Fibroblast of the aortic adventitia (primary cell): ENCODE data around the gene FOXA2. TPM values are rescaled to one million over a fixed set of nuclear protein-coding genes. Genes with fewer than 3 reads are reported as not detected.

Source experiments
- DNase-seq: peaks from one replicate; pipeline ENCODE4 v3.0.0-alpha.2; 2010; ENCODE audit warnings: low read depth
- H3K4me3 ChIP-seq: 2 replicates; pipeline ENCODE4 v1.5.1; 2011; ENCODE audit warnings: low read depth, mild to moderate bottlenecking, control low read depth, low read length, moderate library complexity
- CTCF ChIP-seq: IDR thresholded peaks from 2 replicates; pipeline ENCODE4 v1.5.1; 2011; ENCODE audit warnings: mild to moderate bottlenecking, low read length, control low read depth, inconsistent platforms; ENCODE audit not compliant: insufficient read depth
- total RNA-seq: library from RNA; depleted of rRNA; stranded (reverse); fragments of >200 nt; gene quantifications from 2 replicates; pipeline ENCODE4 v1.2.3, GENCODE V29; 2012; ENCODE audit warnings: low replicate concordance

FOXA2 gene
- not detected in 2 replicates for total RNA-seq

GRCh38 chr20:22584522-22584921 is at the start of gene FOXA2:
FOXA2 (minus strand) TSS chr20:22584572; CDS start chr20:22584278, 294 bp downstream.
- no peak for TF ChIP-seq CTCF
- DNase-seq, result no peak
- H3K4me3 ChIP-seq, result peak within 1 kb of the TSS; percentile 44

DNA sequence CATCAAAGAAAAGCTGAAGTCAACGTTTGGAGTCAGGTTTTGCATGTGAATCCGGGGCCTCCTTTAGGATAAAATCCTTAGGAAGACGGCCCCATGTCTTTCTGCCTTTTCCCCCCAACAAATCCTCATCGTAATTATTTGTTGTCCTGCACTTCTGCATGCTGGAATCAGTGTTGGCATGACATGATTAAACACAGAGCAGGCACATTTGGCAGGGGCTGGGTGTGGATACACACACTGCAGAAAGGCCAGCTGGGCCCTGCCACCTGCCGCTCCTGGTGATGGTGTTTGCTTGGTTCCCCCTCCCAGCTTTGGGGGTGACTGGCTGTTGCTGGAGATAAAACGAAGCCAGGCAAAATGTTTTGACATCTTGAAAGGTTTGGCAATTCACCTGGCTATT is 46.3 kb upstream of the FOXA2 start:
- H3K4me3 ChIP-seq, result no peak overlapping the region
- no peak for TF ChIP-seq CTCF
- no peak for DNase-seq

DNA sequence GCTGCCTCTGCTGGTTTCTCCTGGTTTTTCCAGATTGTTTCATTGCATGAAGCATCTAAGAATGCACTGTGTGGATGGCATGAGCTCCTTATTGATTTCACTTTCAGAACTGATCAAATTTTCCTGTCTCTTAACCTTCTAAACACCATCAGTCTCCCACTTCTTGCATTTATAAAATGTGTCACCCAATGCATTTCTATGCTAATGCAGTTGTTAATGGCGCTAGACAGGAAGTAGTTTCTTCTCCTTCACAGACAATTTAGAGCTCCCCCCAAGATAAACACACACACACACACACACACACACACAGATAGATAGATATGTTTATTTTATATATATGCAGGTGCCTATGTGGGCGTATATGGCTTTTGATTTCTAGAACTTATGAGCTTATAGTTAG is 45.6 kb upstream of the FOXA2 start:
- DNase-seq, result no peak
- no peak for TF ChIP-seq CTCF
- H3K4me3 ChIP-seq, result no peak overlapping the region

DNA sequence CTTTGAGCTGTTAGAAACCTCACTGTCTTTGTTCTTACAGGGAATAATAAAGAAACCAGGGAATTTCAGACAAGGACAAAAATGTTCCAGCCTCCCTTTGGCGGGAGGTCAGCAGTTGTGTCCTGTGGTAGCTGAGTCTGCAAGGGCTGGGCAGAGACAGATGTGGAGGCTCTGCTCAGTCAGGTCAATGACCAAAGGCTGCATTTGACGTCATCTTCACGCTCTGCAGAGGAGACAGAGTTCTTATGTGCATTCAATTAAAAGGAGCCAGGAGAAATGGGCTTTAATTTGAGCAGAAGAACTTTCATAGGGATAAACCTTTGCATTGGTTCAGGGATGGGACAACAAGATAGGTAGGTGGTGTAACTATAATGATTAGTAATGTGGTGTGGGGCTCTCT is 45.1 kb upstream of the FOXA2 start:
- H3K4me3 ChIP-seq, result no peak overlapping the region
- TF ChIP-seq CTCF, result no peak
- no peak for DNase-seq

DNA sequence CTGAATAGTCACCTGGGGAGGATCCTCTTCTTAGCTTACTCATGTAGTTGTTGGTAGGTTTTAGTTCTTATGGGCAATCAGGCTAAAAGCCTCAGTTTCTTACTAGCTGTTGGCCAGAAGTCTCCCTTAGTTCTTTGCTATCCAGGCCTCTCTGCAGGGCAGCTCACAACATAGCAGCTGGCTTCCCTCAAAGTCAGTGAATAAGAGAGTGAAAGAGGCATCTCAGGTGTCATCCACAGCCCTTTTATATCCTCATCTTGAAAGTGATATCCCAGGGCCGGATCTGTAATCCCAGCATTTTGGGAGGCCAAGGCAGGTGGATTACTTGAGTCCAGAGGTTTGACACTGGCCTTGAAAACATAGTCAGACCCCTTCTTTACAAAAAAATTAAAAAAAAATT is 42.1 kb upstream of the FOXA2 start:
- no peak for TF ChIP-seq CTCF
- H3K4me3 ChIP-seq, result no peak overlapping the region
- no peak for DNase-seq

DNA sequence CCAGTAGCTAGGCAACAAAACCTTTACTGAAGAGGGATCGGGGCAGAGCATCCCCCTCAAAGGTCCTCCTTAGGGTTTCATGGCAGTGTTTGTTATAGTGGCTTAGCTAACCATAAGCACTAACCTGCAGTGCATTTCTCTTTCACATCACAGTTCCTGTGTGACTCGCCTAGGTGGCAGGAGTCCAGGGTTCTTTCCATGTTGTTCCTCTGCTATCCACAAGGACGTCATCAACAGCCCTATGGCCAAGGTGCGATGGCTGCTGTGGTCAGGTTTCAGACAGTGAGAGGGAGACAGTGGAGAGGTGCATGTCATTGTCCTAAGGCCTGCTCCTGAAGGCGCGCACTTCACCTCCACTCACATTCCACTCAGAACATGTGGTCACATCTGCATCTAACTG is 38.8 kb upstream of the FOXA2 start:
- no peak for TF ChIP-seq CTCF
- DNase-seq, result no peak
- H3K4me3 ChIP-seq, result no peak overlapping the region

- DNase-seq, result no peak
These were observed 36.0 kb upstream of the FOXA2 start for GRCh38 chr20:22620342-22620741.

More at GRCh38 chr20:22620342-22620741, 36.0 kb upstream of the FOXA2 start:
- no peak overlapping the region for H3K4me3 ChIP-seq
- no peak for TF ChIP-seq CTCF
